ENCODE measurements around the gene DAPK1. TPM values are rescaled to one million over a fixed set of nuclear protein-coding genes. Genes with fewer than 3 reads are reported as not detected.

Gene DAPK1
- polyA plus RNA-seq, 6 donors from 2014 or later, result 0.13 to 0.79 (median 0.32) TPM; not detected in 1

- Mint-ChIP-seq H3K27ac (no peak overlapping the region), H3K9me3 (no peaks in the 10 kb centered on the region), H3K4me3 (no peak overlapping the region), H3K4me1 (no peaks in the 10 kb centered on the region), H3K36me3 (no peaks in the 10 kb centered on the region), H3K27me3 (no peaks in the 10 kb centered on the region)
- no peak for DNase-seq
- no peak for ATAC-seq (ENCODE audit: low read depth in 2 of 2)
Observed at GRCh38 chr9:87640385-87640795, 142.7 kb downstream of the DAPK1 start.

GRCh38 chr9:87641067-87641466 lies 143.4 kb downstream of the DAPK1 start:
- Mint-ChIP-seq H3K36me3 (no peaks in the 10 kb centered on the region), H3K4me1 (no peaks in the 10 kb centered on the region), H3K27me3 (no peaks in the 10 kb centered on the region)

GRCh38 chr9:87642330-87643106 lies 144.9 kb downstream of the DAPK1 start:
- H3K4me1 Mint-ChIP-seq, result no peaks in the 10 kb centered on the region
- no peak for DNase-seq
- ATAC-seq (ENCODE audit: low read depth in 2 of 2), result no peak
- no peaks in the 10 kb centered on the region for H3K9me3 Mint-ChIP-seq
- H3K27me3 Mint-ChIP-seq, result no peaks in the 10 kb centered on the region
- no peak overlapping the region for H3K27ac Mint-ChIP-seq
- no peak overlapping the region for H3K4me3 Mint-ChIP-seq
- no peaks in the 10 kb centered on the region for H3K36me3 Mint-ChIP-seq

More at GRCh38 chr9:87641067-87641466, 143.4 kb downstream of the DAPK1 start:
- ATAC-seq (ENCODE audit: low read depth in 2 of 2), result no peak
- Mint-ChIP-seq H3K4me3 (no peak overlapping the region), H3K27ac (no peak overlapping the region), H3K9me3 (no peaks in the 10 kb centered on the region)
- DNase-seq, result no peak

- Mint-ChIP-seq H3K27ac (peak overlapping the region in 1 of 6 donors; percentile 16), H3K4me3 (no peak overlapping the region), H3K36me3 (no peaks in the 10 kb centered on the region), H3K27me3 (no peaks in the 10 kb centered on the region), H3K9me3 (no peaks in the 10 kb centered on the region), H3K4me1 (no peaks in the 10 kb centered on the region)
- DNase-seq (no peak), ATAC-seq (ENCODE audit: low read depth in 2 of 2) (no peak)
Observed at GRCh38 chr9:87643107-87643650, 145.5 kb downstream of the DAPK1 start.

GRCh38 chr9:87643778-87644570 lies 146.3 kb downstream of the DAPK1 start:
- H3K27me3 Mint-ChIP-seq, result no peaks in the 10 kb centered on the region
- peak overlapping the region in 1 of 6 donors; percentile 16 for H3K27ac Mint-ChIP-seq
- no peak overlapping the region for H3K4me3 Mint-ChIP-seq
- DNase-seq, result no peak
- no peaks in the 10 kb centered on the region for H3K9me3 Mint-ChIP-seq
- no peaks in the 10 kb centered on the region for H3K36me3 Mint-ChIP-seq
- no peaks in the 10 kb centered on the region for H3K4me1 Mint-ChIP-seq
- no peak for ATAC-seq (ENCODE audit: low read depth in 2 of 2)

GRCh38 chr9:87644659-87645058 lies 147.0 kb downstream of the DAPK1 start:
- H3K27me3 Mint-ChIP-seq, result no peaks in the 10 kb centered on the region
- no peaks in the 10 kb centered on the region for H3K9me3 Mint-ChIP-seq
- DNase-seq (no peak), ATAC-seq (ENCODE audit: low read depth in 2 of 2) (no peak)
- H3K36me3 Mint-ChIP-seq, result no peaks in the 10 kb centered on the region
- no peak overlapping the region for H3K4me3 Mint-ChIP-seq
- H3K27ac Mint-ChIP-seq, result no peak overlapping the region
- H3K4me1 Mint-ChIP-seq, result no peaks in the 10 kb centered on the region

GRCh38 chr9:87646546-87646945 lies 148.9 kb downstream of the DAPK1 start:
- Mint-ChIP-seq H3K27me3 (no peaks in the 10 kb centered on the region), H3K36me3 (no peaks in the 10 kb centered on the region), H3K4me1 (no peaks in the 10 kb centered on the region), H3K27ac (no peak overlapping the region), H3K9me3 (no peaks in the 10 kb centered on the region), H3K4me3 (no peak overlapping the region)
- ATAC-seq (ENCODE audit: low read depth in 2 of 2), result no peak
- DNase-seq, result no peak

- H3K27me3 Mint-ChIP-seq, result no peaks in the 10 kb centered on the region
- DNase-seq, result no peak
- no peaks in the 10 kb centered on the region for H3K4me1 Mint-ChIP-seq
- no peaks in the 10 kb centered on the region for H3K36me3 Mint-ChIP-seq
- H3K27ac Mint-ChIP-seq, result no peak overlapping the region
- no peak for ATAC-seq (ENCODE audit: low read depth in 2 of 2)
- no peak overlapping the region for H3K4me3 Mint-ChIP-seq
- no peaks in the 10 kb centered on the region for H3K9me3 Mint-ChIP-seq
Observed at GRCh38 chr9:87647114-87647513, 149.4 kb downstream of the DAPK1 start.

- H3K36me3 Mint-ChIP-seq, result no peaks in the 10 kb centered on the region
- peaks cover 0 to 1% (median 0%) of the 10 kb centered on the region in 7 donors for H3K9me3 Mint-ChIP-seq
- no peak overlapping the region for H3K4me3 Mint-ChIP-seq
- ATAC-seq (ENCODE audit: low read depth in 2 of 2) (no peak), DNase-seq (no peak)
- H3K27ac Mint-ChIP-seq, result no peak overlapping the region
- H3K4me1 Mint-ChIP-seq, result no peaks in the 10 kb centered on the region
- no peaks in the 10 kb centered on the region for H3K27me3 Mint-ChIP-seq
Observed at GRCh38 chr9:87648606-87649005, 150.9 kb downstream of the DAPK1 start.

GRCh38 chr9:87650611-87651295 lies 153.1 kb downstream of the DAPK1 start:
- no peaks in the 10 kb centered on the region for H3K4me1 Mint-ChIP-seq
- H3K36me3 Mint-ChIP-seq, result no peaks in the 10 kb centered on the region
- no peaks in the 10 kb centered on the region for H3K27me3 Mint-ChIP-seq
- H3K27ac Mint-ChIP-seq, result no peak overlapping the region
- H3K4me3 Mint-ChIP-seq, result no peak overlapping the region
- peaks cover 0 to 1% (median 0%) of the 10 kb centered on the region in 7 donors for H3K9me3 Mint-ChIP-seq
- DNase-seq (no peak), ATAC-seq (ENCODE audit: low read depth in 2 of 2) (no peak)

GRCh38 chr9:87651431-87651830 lies 153.8 kb downstream of the DAPK1 start:
- no peak for DNase-seq
- Mint-ChIP-seq H3K27me3 (no peaks in the 10 kb centered on the region), H3K4me3 (no peak overlapping the region), H3K4me1 (no peaks in the 10 kb centered on the region), H3K9me3 (peaks cover 0 to 1% (median 0%) of the 10 kb centered on the region in 7 donors), H3K27ac (no peak overlapping the region), H3K36me3 (no peaks in the 10 kb centered on the region)
- ATAC-seq (ENCODE audit: low read depth in 2 of 2), result no peak

- H3K9me3 Mint-ChIP-seq, result peaks cover 0 to 1% (median 0%) of the 10 kb centered on the region in 7 donors
- no peaks in the 10 kb centered on the region for H3K4me1 Mint-ChIP-seq
- no peaks in the 10 kb centered on the region for H3K36me3 Mint-ChIP-seq
- H3K27me3 Mint-ChIP-seq, result no peaks in the 10 kb centered on the region
- no peak for DNase-seq
- ATAC-seq (ENCODE audit: low read depth in 2 of 2), result no peak
- no peak overlapping the region for H3K27ac Mint-ChIP-seq
- H3K4me3 Mint-ChIP-seq, result no peak overlapping the region
Observed at GRCh38 chr9:87653941-87654340, 156.3 kb downstream of the DAPK1 start.

- Mint-ChIP-seq H3K36me3 (no peaks in the 10 kb centered on the region), H3K27ac (no peak overlapping the region)
Observed at GRCh38 chr9:87655731-87656130, 158.1 kb downstream of the DAPK1 start.

More at GRCh38 chr9:87655731-87656130, 158.1 kb downstream of the DAPK1 start:
- ATAC-seq (ENCODE audit: low read depth in 2 of 2) (no peak), DNase-seq (no peak)
- Mint-ChIP-seq H3K4me3 (no peak overlapping the region), H3K27me3 (no peaks in the 10 kb centered on the region), H3K4me1 (no peaks in the 10 kb centered on the region), H3K9me3 (peaks cover 0 to 6% (median 0%) of the 10 kb centered on the region in 7 donors)
